Gastrocnemius medialis (tissue), 4 donors: Measurements from ENCODE around the gene C1RL.

Source experiments
- POLR2A ChIP-seq, 2 donors: fragments of 450-650 bp; IDR thresholded peaks; one replicate each; pipeline ENCODE4 v1.6.1; 2017; ENCODE audit warnings: antibody characterized with exemption in 2 of 2, mild to moderate bottlenecking in 2 of 2, moderate library complexity in 2 of 2
- TF ChIP-seq, protein P1 (sequence below), 5 experiments: fragments of 450-650 bp in 3 of 5; fragments of 200-600 bp in 2 of 5; sonication (generic) in 2 of 5; IDR thresholded peaks in 4 of 5; conservative IDR thresholded peaks in 1 of 5; 1 replicate in 4 of 5; 2 replicates in 1 of 5; pipeline ENCODE4 v1.5.1; 2016 to 2019; ENCODE audit warnings: antibody characterized with exemption in 5 of 5, mild to moderate bottlenecking in 3 of 5, moderate library complexity in 3 of 5

- TF ChIP-seq, protein P1, sequence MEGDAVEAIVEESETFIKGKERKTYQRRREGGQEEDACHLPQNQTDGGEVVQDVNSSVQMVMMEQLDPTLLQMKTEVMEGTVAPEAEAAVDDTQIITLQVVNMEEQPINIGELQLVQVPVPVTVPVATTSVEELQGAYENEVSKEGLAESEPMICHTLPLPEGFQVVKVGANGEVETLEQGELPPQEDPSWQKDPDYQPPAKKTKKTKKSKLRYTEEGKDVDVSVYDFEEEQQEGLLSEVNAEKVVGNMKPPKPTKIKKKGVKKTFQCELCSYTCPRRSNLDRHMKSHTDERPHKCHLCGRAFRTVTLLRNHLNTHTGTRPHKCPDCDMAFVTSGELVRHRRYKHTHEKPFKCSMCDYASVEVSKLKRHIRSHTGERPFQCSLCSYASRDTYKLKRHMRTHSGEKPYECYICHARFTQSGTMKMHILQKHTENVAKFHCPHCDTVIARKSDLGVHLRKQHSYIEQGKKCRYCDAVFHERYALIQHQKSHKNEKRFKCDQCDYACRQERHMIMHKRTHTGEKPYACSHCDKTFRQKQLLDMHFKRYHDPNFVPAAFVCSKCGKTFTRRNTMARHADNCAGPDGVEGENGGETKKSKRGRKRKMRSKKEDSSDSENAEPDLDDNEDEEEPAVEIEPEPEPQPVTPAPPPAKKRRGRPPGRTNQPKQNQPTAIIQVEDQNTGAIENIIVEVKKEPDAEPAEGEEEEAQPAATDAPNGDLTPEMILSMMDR (IDR thresholded peaks at IDR 0.05 in 4 of 5, conservative IDR thresholded peaks at IDR 0.05 in 1 of 5): no peak
- no peak for TF ChIP-seq POLR2A (IDR thresholded peaks at IDR 0.05)
Observed at GRCh38 chr12:7101047-7101693, 7.8 kb downstream of the C1RL start.
